PC-9 (cell line): Measurements from ENCODE around the gene HTR3A. TPM values are rescaled to one million over a fixed set of nuclear protein-coding genes. Genes with fewer than 3 reads are reported as not detected.
"Not testable (repeated sequence)": the region's sequence is repeated elsewhere in the genome, so short reads cannot be mapped to it uniquely, and the experiment has no call there.

Experiments used
- BruUV-seq: library from RNA; stranded (reverse); fragments of 400-500 nt; replicated peaks from 2 replicates; lab custom pipeline; 2021; lab: Mats Ljungman, UMichigan
- CTCF ChIA-PET: fragments of 300-600 bp; sonication (Branson Sonifier 250); formaldehyde crosslinking; loops from one replicate; lab custom pipeline; 2022; ENCODE audit warnings: antibody characterized with exemption; lab: Charles Lee
- POLR2A ChIA-PET: fragments of 300-600 bp; sonication (Branson Sonifier 250); formaldehyde crosslinking; loops from one replicate; lab custom pipeline; 2022; ENCODE audit warnings: antibody characterized with exemption; ENCODE audit not compliant: unreplicated experiment; lab: Charles Lee
- DNase-seq, 2 experiments: peaks; one replicate each; pipeline versions ENCODE4 v3.0.0 to v3.0.0-alpha.2; 2015 to 2022; ENCODE audit warnings: mixed read lengths in 1 of 2
- H2AFZ ChIP-seq: fragments of 200-600 bp; sonication (generic); 2 replicates; pipeline ENCODE4 v1.8.1; 2017; ENCODE audit warnings: antibody characterized with exemption
- H3F3A ChIP-seq: fragments of 200-600 bp; sonication (generic); 2 replicates; pipeline ENCODE4 v1.8.1; 2017; ENCODE audit warnings: antibody characterized with exemption, mild to moderate bottlenecking, low read depth; ENCODE audit not compliant: insufficient read depth
- H3K27ac ChIP-seq: fragments of 200-600 bp; sonication (generic); 2 replicates; pipeline ENCODE4 v1.6.1; 2016; ENCODE audit warnings: mixed run types
- H3K27me3 ChIP-seq: fragments of 200-600 bp; sonication (generic); 2 replicates; pipeline ENCODE4 v1.6.1; 2016; ENCODE audit warnings: low read depth, mixed run types; ENCODE audit not compliant: insufficient read depth
- H3K36me3 ChIP-seq: fragments of 200-600 bp; sonication (generic); 2 replicates; pipeline ENCODE4 v1.6.1; 2016; ENCODE audit warnings: low read depth, mixed run types
- H3K4me1 ChIP-seq: fragments of 200-600 bp; sonication (generic); replicated peaks from 2 replicates; pipeline ENCODE4 v1.6.1; 2016; ENCODE audit warnings: mixed run types; ENCODE audit not compliant: insufficient read depth
- H3K4me2 ChIP-seq: fragments of 200-600 bp; sonication (generic); 2 replicates; pipeline ENCODE4 v1.6.1; 2017; ENCODE audit warnings: mixed run types
- H3K4me3 ChIP-seq: fragments of 200-600 bp; sonication (generic); 2 replicates; pipeline ENCODE4 v1.6.1; 2016; ENCODE audit warnings: mixed run types
- H3K79me2 ChIP-seq: fragments of 200-600 bp; sonication (generic); 2 replicates; pipeline ENCODE4 v1.6.1; 2017; ENCODE audit warnings: low read depth, mixed run types
- H3K9me2 ChIP-seq: fragments of 200-600 bp; sonication (generic); 2 replicates; pipeline ENCODE4 v1.8.1; 2017; ENCODE audit warnings: mild to moderate bottlenecking; ENCODE audit not compliant: insufficient read depth
- H3K9me3 ChIP-seq: fragments of 200-600 bp; sonication (generic); 2 replicates; pipeline ENCODE4 v1.8.1; 2016; ENCODE audit warnings: low read depth; ENCODE audit not compliant: insufficient read depth
- H4K20me1 ChIP-seq: fragments of 200-600 bp; sonication (generic); 2 replicates; pipeline ENCODE4 v1.8.1; 2017; ENCODE audit not compliant: insufficient read depth
- CTCF ChIP-seq: fragments of 200-600 bp; sonication (generic); conservative IDR thresholded peaks from 2 replicates; pipeline ENCODE4 v1.6.1; 2017; ENCODE audit warnings: mixed run types, antibody characterized with exemption, mild to moderate bottlenecking, moderate library complexity
- EZH2 ChIP-seq: fragments of 200-600 bp; sonication (generic); IDR thresholded peaks from 2 replicates; pipeline ENCODE4 v1.8.0; 2017; ENCODE audit warnings: antibody characterized with exemption, low read depth
- intact Hi-C: fragments of 100-400 bp; cut with micrococcal nuclease; formaldehyde crosslinking; loops from one replicate; pipeline ENCODE4 v1.10.0; 2022; ENCODE audit not compliant: unreplicated experiment
- total RNA-seq: library from RNA; stranded (reverse); gene quantifications from 2 replicates; pipeline ENCODE4 v1.2.3, GENCODE V29; 2021

The HTR3A gene
- total RNA-seq, 1 experiment from 2014 or later = not detected

- peaks cover 100% of the 10 kb centered on the region for H3K27me3 ChIP-seq
These were observed 37.0 kb upstream of the HTR3A start for GRCh38 chr11:113937918-113938317.

GRCh38 chr11:113942256-113942655 is 32.7 kb upstream of the HTR3A start:
- H3K4me3 ChIP-seq = no peak overlapping the region
- 0 out of 2 replicates have a peak, but pooled peaks cover 3% of the 10 kb centered on the region for H4K20me1 ChIP-seq
- BruUV-seq = no TSS peak
- H3K27ac ChIP-seq = no peak overlapping the region
- H3K27me3 ChIP-seq = peaks cover 98% of the 10 kb centered on the region
- peak in 1 of 2 experiments; percentile 5 for DNase-seq
- H3F3A ChIP-seq = no peaks in the 10 kb centered on the region
- H3K79me2 ChIP-seq = no peaks in the 10 kb centered on the region
- no peak overlapping the region for H3K4me2 ChIP-seq
- no peaks in the 10 kb centered on the region for H3K9me2 ChIP-seq
- TF ChIP-seq CTCF (no peak), EZH2 (no peak)
- no peaks in the 10 kb centered on the region for H3K36me3 ChIP-seq
- CTCF ChIA-PET = no interaction called here
- H2AFZ ChIP-seq = no peak overlapping the region
- no peaks in the 10 kb centered on the region for H3K4me1 ChIP-seq
- POLR2A ChIA-PET = no interaction called here
- no peaks in the 10 kb centered on the region for H3K9me3 ChIP-seq
- intact Hi-C loops = no loop called here

More at GRCh38 chr11:113937918-113938317, 37.0 kb upstream of the HTR3A start:
- H3K36me3 ChIP-seq = no peaks in the 10 kb centered on the region
- TF ChIP-seq CTCF = no peak
- TF ChIP-seq EZH2 = no peak
- H2AFZ ChIP-seq = no peak overlapping the region
- no peaks in the 10 kb centered on the region for H4K20me1 ChIP-seq
- H3K79me2 ChIP-seq = no peaks in the 10 kb centered on the region
- POLR2A ChIA-PET = no interaction called here
- BruUV-seq = no TSS peak
- DNase-seq = no peak
- no peaks in the 10 kb centered on the region for H3K9me2 ChIP-seq
- CTCF ChIA-PET = no interaction called here
- no peak overlapping the region for H3K4me2 ChIP-seq
- no peaks in the 10 kb centered on the region for H3F3A ChIP-seq
- intact Hi-C loops = no loop called here
- no peak overlapping the region for H3K4me3 ChIP-seq
- no peaks in the 10 kb centered on the region for H3K4me1 ChIP-seq
- no peak overlapping the region for H3K27ac ChIP-seq
- no peaks in the 10 kb centered on the region for H3K9me3 ChIP-seq

- POLR2A ChIA-PET, H3K4me2 ChIP-seq, H2AFZ ChIP-seq, H3K9me2 ChIP-seq, H3K36me3 ChIP-seq, DNase-seq, H3K27ac ChIP-seq, H4K20me1 ChIP-seq, BruUV-seq, H3K9me3 ChIP-seq, H3K79me2 ChIP-seq, CTCF ChIA-PET, intact Hi-C loops, H3K4me3 ChIP-seq, H3F3A ChIP-seq, H3K4me1 ChIP-seq: not testable (repeated sequence)
- H3K27me3 ChIP-seq = peaks cover 98% of the 10 kb centered on the region
These were observed 28.7 kb upstream of the HTR3A start for GRCh38 chr11:113946162-113946561.

DNA sequence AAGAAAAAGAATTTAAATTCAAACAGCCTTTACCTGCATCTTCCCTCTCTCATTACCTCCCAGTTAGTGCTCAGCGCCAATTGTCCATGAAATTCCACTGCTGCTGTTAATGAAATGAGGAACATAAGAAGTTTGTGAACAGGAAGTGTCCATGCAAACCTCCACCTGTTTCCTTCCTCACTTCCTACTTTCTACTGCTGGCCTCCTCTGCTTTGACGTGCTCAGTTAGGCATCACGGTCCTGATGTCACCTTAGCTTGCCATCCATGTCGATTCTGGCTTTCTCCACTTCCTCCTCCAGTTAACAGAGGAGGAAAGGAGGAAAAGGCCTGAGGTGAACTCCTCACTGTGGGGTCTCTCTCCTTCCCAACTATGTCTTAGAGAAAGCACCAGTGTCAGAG is 26.9 kb upstream of the HTR3A start:
- no peaks in the 10 kb centered on the region for H3K79me2 ChIP-seq
- CTCF ChIA-PET = no interaction called here
- no peaks in the 10 kb centered on the region for H3K9me2 ChIP-seq
- H3K4me3 ChIP-seq = no peak overlapping the region
- no peak overlapping the region for H2AFZ ChIP-seq
- intact Hi-C loops = no loop called here
- H4K20me1 ChIP-seq = 0 out of 2 replicates have a peak, but pooled peaks cover 3% of the 10 kb centered on the region
- POLR2A ChIA-PET = interaction anchor here (0.7 kb wide), 1 partner anchor 772 kb away, joined by 8 read pairs; no protein-coding TSS in a partner anchor
- no peak overlapping the region for H3K4me2 ChIP-seq
- peaks cover 98% of the 10 kb centered on the region for H3K27me3 ChIP-seq
- no peak for TF ChIP-seq EZH2
- TF ChIP-seq CTCF = no peak
- no peak overlapping the region for H3K27ac ChIP-seq
- no TSS peak for BruUV-seq
- DNase-seq = no peak
- H3K4me1 ChIP-seq = no peaks in the 10 kb centered on the region
- no peaks in the 10 kb centered on the region for H3F3A ChIP-seq
- H3K9me3 ChIP-seq = no peaks in the 10 kb centered on the region
- H3K36me3 ChIP-seq = no peaks in the 10 kb centered on the region
